Measurements from ENCODE around the gene ASF1A. TPM values are rescaled to one million over a fixed set of nuclear protein-coding genes. Genes with fewer than 3 reads are reported as not detected.
A peak's percentile ranks its signal among the peaks of the same experiment; 100 is the strongest.

Gene ASF1A
- total and polyA plus RNA-seq, 9 of the 15 experiments (the other 6 are each of a cell fraction or from before 2014, with no cell fraction given), result 31.5 to 45.3 (median 34.8) TPM

DNA sequence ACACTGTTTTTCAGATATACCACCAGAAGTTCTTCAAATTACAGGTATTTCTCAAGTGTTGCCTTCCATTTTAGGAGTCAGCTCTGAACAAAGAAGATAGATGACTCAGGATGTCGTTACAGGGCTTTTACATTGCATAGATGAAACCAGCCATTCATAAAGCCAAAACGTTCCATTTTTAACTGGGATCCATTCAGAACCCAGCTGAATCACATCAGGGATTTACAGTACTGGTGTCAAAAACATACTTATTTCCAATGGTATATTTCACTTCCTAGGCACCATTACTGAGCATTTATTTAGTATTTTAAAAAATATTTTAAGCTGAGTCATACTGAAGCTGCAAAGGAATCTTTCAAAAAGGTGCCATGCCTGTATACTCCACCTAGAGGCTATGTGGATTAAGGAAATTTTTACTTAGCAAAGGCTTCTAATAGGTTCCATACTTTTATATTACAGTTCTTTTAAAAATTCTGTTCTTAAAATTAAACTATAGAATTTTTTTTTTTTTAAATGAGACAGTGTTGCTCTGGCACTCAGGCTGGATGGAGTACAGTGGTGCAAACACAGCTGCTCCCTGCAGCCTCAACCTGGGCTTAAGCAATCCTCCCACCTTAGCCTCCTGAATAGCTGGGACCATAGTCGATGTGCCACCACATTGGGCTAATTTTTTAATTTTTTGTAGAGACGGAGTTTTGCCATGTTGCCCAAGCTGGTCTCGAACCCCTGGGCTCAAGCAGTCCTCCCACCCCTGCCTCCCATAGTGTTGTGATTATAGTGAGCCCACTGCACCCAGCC is 2.6 kb downstream of the ASF1A start (continued):
- TF ChIP-seq SMARCC2 (IDR thresholded peaks at IDR 0.05; ENCODE audit: low read depth), result peak; percentile 81; the same call in 1 of the 2 replicates
- TF ChIP-seq ARID1B (IDR thresholded peaks at IDR 0.05), result peak; percentile 77
- TF ChIP-seq PURB (CRISPR knock-in tag; IDR thresholded peaks at IDR 0.05; ENCODE audit: low read depth), result no peak
- TF ChIP-seq CHD2 (IDR thresholded peaks at IDR 0.05; ENCODE audit: low read depth, low read length), result no peak
- TF ChIP-seq, protein P1, sequence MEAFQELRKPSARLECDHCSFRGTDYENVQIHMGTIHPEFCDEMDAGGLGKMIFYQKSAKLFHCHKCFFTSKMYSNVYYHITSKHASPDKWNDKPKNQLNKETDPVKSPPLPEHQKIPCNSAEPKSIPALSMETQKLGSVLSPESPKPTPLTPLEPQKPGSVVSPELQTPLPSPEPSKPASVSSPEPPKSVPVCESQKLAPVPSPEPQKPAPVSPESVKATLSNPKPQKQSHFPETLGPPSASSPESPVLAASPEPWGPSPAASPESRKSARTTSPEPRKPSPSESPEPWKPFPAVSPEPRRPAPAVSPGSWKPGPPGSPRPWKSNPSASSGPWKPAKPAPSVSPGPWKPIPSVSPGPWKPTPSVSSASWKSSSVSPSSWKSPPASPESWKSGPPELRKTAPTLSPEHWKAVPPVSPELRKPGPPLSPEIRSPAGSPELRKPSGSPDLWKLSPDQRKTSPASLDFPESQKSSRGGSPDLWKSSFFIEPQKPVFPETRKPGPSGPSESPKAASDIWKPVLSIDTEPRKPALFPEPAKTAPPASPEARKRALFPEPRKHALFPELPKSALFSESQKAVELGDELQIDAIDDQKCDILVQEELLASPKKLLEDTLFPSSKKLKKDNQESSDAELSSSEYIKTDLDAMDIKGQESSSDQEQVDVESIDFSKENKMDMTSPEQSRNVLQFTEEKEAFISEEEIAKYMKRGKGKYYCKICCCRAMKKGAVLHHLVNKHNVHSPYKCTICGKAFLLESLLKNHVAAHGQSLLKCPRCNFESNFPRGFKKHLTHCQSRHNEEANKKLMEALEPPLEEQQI (IDR thresholded peaks at IDR 0.05), result no peak
- TF ChIP-seq ELK3 (CRISPR knock-in tag; IDR thresholded peaks at IDR 0.05), result no peak
- no peak for TF ChIP-seq ZNF146 (CRISPR knock-in tag; IDR thresholded peaks at IDR 0.05; ENCODE audit: unreplicated experiment)
- TF ChIP-seq NCOA4 (IDR thresholded peaks at IDR 0.05; ENCODE audit: partially characterized antibody), result no peak
- no peak for TF ChIP-seq ZNF57 (CRISPR knock-in tag; IDR thresholded peaks at IDR 0.05)
- TF ChIP-seq CBFA2T3 (IDR thresholded peaks at IDR 0.05), result no peak; the same call in 1 of the 2 replicates
- no peak for TF ChIP-seq HDAC8 (tag; IDR thresholded peaks at IDR 0.05)
- TF ChIP-seq POU5F1 (IDR thresholded peaks at IDR 0.05; ENCODE audit: borderline replicate concordance, low read depth, low read length, partially characterized antibody), result no peak
- TF ChIP-seq GATA2 (CRISPR knock-in tag; IDR thresholded peaks at IDR 0.05), result no peak
- no peak for TF ChIP-seq NUFIP1 (IDR thresholded peaks at IDR 0.05; ENCODE audit: partially characterized antibody)
- TF ChIP-seq U2AF1 (optimal IDR thresholded peaks at IDR 0.05; ENCODE audit: low read depth, low read length), result no peak
- TF ChIP-seq FOXK1 (CRISPR knock-in tag; IDR thresholded peaks at IDR 0.05; ENCODE audit: borderline replicate concordance), result no peak
- TF ChIP-seq PTBP1 (IDR thresholded peaks at IDR 0.05; ENCODE audit: low read depth, low read length), result no peak
- no peak for TF ChIP-seq RBBP5 (IDR thresholded peaks at IDR 0.05; ENCODE audit: borderline replicate concordance, insufficient read depth, low read length, poor library complexity, severe bottlenecking)
- no peak for TF ChIP-seq WHSC1 (IDR thresholded peaks at IDR 0.05; ENCODE audit: low read length)
- TF ChIP-seq ZNF551 (CRISPR knock-in tag; IDR thresholded peaks at IDR 0.05), result no peak
- no peak for TF ChIP-seq MBD2 (IDR thresholded peaks at IDR 0.05; ENCODE audit: borderline replicate concordance, low read depth)
- no peak for TF ChIP-seq EZH2 (IDR thresholded peaks at IDR 0.05; ENCODE audit: borderline replicate concordance, low read depth, low read length)
- TF ChIP-seq ZHX1 (conservative IDR thresholded peaks at IDR 0.05; ENCODE audit: low read length), result no peak
- no peak for TF ChIP-seq GABPB2 (CRISPR knock-in tag; conservative IDR thresholded peaks at IDR 0.05)
